ENCODE measurements around the gene DNAH1. TPM values are rescaled to one million over a fixed set of nuclear protein-coding genes. Genes with fewer than 3 reads are reported as not detected.

Gene DNAH1
- total RNA-seq, 2 experiments from 2014 or later, result 5.8 to 14.2 TPM

- no peak for TF ChIP-seq EZH2phosphoT487 (IDR thresholded peaks at IDR 0.05; ENCODE audit: borderline replicate concordance, low read depth, low read length)
- TF ChIP-seq CTCF (conservative IDR thresholded peaks at IDR 0.05; ENCODE audit: low read length), result no peak
- Histone ChIP-seq H3K36me3 (ENCODE audit: insufficient read depth, low read length) (no peaks in the 10 kb centered on the region), H2AFZ (ENCODE audit: low read length) (no peak overlapping the region), H3K4me3 (ENCODE audit: low read depth, low read length, poor library complexity, severe bottlenecking) (no peak overlapping the region), H3K9me2 (ENCODE audit: insufficient read depth, low read length) (no peaks in the 10 kb centered on the region), H4K20me1 (ENCODE audit: insufficient read depth, low read length) (no peaks in the 10 kb centered on the region), H3K4me2 (ENCODE audit: low read length) (no peak overlapping the region), H3K9me3 (ENCODE audit: low read length) (no peaks in the 10 kb centered on the region), H3K4me1 (ENCODE audit: insufficient read depth, low read length, poor library complexity, severe bottlenecking) (peaks cover 17% of the 10 kb centered on the region), H3K27ac (ENCODE audit: low read depth, low read length, poor library complexity, severe bottlenecking) (no peak overlapping the region), H3K79me2 (ENCODE audit: insufficient read depth, low read depth, low read length) (no peaks in the 10 kb centered on the region)
- intact Hi-C loops (cut with micrococcal nuclease; ENCODE audit: unreplicated experiment), result no loop called here
- CTCF ChIA-PET (ENCODE audit: unreplicated experiment), result no interaction called here
- DNase-seq (ENCODE audit: low spot score), result no peak
- no TSS peak for BruUV-seq (replicated peaks)
- POLR2A ChIA-PET, result no interaction called here
Measured at GRCh38 chr3:52355526-52355925, 39.4 kb downstream of the DNAH1 start.

DNA sequence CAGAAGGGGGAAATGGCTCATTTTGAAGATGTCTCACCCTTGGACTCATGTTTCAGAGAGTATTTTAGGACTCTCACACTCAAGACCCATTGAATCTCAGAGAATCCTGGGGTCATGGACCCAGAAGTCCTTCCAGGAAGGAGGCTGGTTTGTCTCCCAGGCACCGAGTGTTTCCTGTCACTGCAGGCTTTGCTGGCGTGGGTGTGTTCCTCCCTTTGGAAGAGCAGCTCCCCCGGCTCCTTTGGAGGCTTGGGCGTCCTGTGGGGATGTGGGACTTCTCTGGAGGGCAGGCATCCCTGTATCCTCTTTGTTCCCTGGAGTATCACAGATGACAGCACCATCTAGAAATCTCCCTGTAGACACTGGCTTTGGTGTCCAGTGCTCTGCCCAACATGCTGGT lies 40.0 kb downstream of the DNAH1 start:
- Histone ChIP-seq H3K27ac (ENCODE audit: low read depth, low read length, poor library complexity, severe bottlenecking) (no peak overlapping the region), H3K4me2 (ENCODE audit: low read length) (no peak overlapping the region), H3K9me2 (ENCODE audit: insufficient read depth, low read length) (no peaks in the 10 kb centered on the region), H4K20me1 (ENCODE audit: insufficient read depth, low read length) (no peaks in the 10 kb centered on the region), H3K4me3 (ENCODE audit: low read depth, low read length, poor library complexity, severe bottlenecking) (no peak overlapping the region), H2AFZ (ENCODE audit: low read length) (no peak overlapping the region), H3K4me1 (ENCODE audit: insufficient read depth, low read length, poor library complexity, severe bottlenecking) (peaks cover 11% of the 10 kb centered on the region), H3K79me2 (ENCODE audit: insufficient read depth, low read depth, low read length) (no peaks in the 10 kb centered on the region), H3K36me3 (ENCODE audit: insufficient read depth, low read length) (no peaks in the 10 kb centered on the region), H3K9me3 (ENCODE audit: low read length) (no peaks in the 10 kb centered on the region)
- intact Hi-C loops (cut with micrococcal nuclease; ENCODE audit: unreplicated experiment), result no loop called here
- DNase-seq (ENCODE audit: low spot score), result no peak
- ChIA-PET POLR2A (interaction anchor here (1.2 kb wide), 1 partner anchor 18 kb away, joined by 5 read pairs; no protein-coding TSS in a partner anchor), CTCF (ENCODE audit: unreplicated experiment) (no interaction called here)
- BruUV-seq (replicated peaks), result no TSS peak
- TF ChIP-seq CTCF (conservative IDR thresholded peaks at IDR 0.05; ENCODE audit: low read length) (no peak), EZH2phosphoT487 (IDR thresholded peaks at IDR 0.05; ENCODE audit: borderline replicate concordance, low read depth, low read length) (no peak)

- no peaks in the 10 kb centered on the region for H3K9me3 ChIP-seq (ENCODE audit: low read length)
- intact Hi-C loops (cut with micrococcal nuclease; ENCODE audit: unreplicated experiment), result no loop called here
- no TSS peak for BruUV-seq (replicated peaks)
- POLR2A ChIA-PET, result interaction anchor here (0.5 to 1.2 kb wide), 5 partner anchors 17 to 335 kb away, joined by 3 to 7 read pairs (median 5); no protein-coding TSS in a partner anchor
- H3K4me1 ChIP-seq (ENCODE audit: insufficient read depth, low read length, poor library complexity, severe bottlenecking), result no peaks in the 10 kb centered on the region
- CTCF ChIA-PET (ENCODE audit: unreplicated experiment), result no interaction called here
- no peak overlapping the region for H3K27ac ChIP-seq (ENCODE audit: low read depth, low read length, poor library complexity, severe bottlenecking)
- no peak overlapping the region for H3K4me2 ChIP-seq (ENCODE audit: low read length)
- no peaks in the 10 kb centered on the region for H3K79me2 ChIP-seq (ENCODE audit: insufficient read depth, low read depth, low read length)
- no peak overlapping the region for H3K4me3 ChIP-seq (ENCODE audit: low read depth, low read length, poor library complexity, severe bottlenecking)
- H4K20me1 ChIP-seq (ENCODE audit: insufficient read depth, low read length), result no peaks in the 10 kb centered on the region
- H2AFZ ChIP-seq (ENCODE audit: low read length), result no peak overlapping the region
- no peaks in the 10 kb centered on the region for H3K9me2 ChIP-seq (ENCODE audit: insufficient read depth, low read length)
- no peak for DNase-seq (ENCODE audit: low spot score)
- no peak for TF ChIP-seq CTCF (conservative IDR thresholded peaks at IDR 0.05; ENCODE audit: low read length)
- no peak for TF ChIP-seq EZH2phosphoT487 (IDR thresholded peaks at IDR 0.05; ENCODE audit: borderline replicate concordance, low read depth, low read length)
- H3K36me3 ChIP-seq (ENCODE audit: insufficient read depth, low read length), result no peaks in the 10 kb centered on the region
Measured at GRCh38 chr3:52357151-52358080, 41.3 kb downstream of the DNAH1 start.
